SK-N-SH (cell line): ENCODE results near the gene MYRF.

Experiments used
- TEAD4 ChIP-seq: IDR thresholded peaks from 2 replicates; pipeline ENCODE4 v1.4.0; 2012; ENCODE audit warnings: mild to moderate bottlenecking, borderline replicate concordance; ENCODE audit not compliant: insufficient read depth
- TF ChIP-seq, protein P1 (sequence below): fragments of 200-600 bp; sonication (generic); IDR thresholded peaks from 2 replicates; pipeline ENCODE4 v1.6.1; 2017; ENCODE audit warnings: antibody characterized with exemption, mild to moderate bottlenecking, moderate library complexity

DNA sequence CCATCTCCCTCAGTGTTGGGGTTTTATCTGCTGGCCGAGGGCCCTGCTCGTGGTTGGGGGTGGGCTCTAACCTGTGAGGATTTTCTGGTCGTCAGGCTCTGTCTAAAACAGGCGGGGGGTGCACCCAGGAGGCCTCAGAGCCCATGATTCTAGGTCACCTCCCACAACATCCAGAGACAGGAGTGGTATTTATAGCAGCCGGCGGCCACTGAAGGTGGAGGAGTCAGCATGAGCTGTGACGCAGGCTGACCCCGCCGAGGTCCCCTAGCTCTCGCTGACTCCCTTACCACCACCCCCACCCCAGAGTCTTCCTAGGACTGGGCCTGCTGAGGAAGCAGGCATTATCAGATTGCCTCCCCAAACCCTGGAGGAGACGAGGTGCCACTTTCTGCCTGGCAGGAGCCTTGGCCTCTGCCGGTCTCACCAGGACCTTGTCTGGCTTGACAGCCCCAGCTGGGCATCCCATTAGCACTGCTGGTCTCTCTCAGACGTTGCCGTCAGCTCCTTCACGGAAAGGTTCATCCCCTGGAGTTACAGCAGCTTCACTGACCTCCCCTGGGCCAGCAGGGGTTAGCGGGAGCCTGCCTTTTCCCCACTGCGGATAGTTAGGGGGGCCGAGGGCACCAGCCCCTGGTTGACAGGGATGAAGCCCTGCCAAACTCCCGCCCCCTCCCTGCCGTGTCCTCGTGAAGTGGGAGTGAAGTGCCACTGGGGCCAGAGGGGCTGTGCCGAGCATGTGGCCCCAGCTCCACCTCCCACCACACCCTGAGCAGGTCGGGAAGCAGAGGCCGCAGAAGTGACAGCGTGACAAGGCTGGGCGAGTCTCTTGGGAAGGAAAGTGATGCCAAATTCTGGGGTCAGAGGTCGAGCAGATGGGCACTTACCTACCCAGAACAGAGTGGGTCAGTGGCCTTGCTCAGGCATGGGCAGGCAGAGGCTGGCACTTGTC, 45.7 kb upstream of the MYRF start:
- TF ChIP-seq TEAD4 = no peak
- TF ChIP-seq, protein P1, sequence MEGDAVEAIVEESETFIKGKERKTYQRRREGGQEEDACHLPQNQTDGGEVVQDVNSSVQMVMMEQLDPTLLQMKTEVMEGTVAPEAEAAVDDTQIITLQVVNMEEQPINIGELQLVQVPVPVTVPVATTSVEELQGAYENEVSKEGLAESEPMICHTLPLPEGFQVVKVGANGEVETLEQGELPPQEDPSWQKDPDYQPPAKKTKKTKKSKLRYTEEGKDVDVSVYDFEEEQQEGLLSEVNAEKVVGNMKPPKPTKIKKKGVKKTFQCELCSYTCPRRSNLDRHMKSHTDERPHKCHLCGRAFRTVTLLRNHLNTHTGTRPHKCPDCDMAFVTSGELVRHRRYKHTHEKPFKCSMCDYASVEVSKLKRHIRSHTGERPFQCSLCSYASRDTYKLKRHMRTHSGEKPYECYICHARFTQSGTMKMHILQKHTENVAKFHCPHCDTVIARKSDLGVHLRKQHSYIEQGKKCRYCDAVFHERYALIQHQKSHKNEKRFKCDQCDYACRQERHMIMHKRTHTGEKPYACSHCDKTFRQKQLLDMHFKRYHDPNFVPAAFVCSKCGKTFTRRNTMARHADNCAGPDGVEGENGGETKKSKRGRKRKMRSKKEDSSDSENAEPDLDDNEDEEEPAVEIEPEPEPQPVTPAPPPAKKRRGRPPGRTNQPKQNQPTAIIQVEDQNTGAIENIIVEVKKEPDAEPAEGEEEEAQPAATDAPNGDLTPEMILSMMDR = no peak
